Activated CD4-positive, alpha-beta T cell treated with anti-CD3 and anti-CD28 coated beads for 4 hours (primary cell): Measurements from ENCODE around the gene LIF.
"Not testable (repeated sequence)": the region's sequence is repeated elsewhere in the genome, so short reads cannot be mapped to it uniquely, and the experiment has no call there.

Source experiments
- DNase-seq, 2 donors: peaks; one replicate each; pipeline ENCODE4 v3.0.0-alpha.2; 2020

The LIF gene

DNA sequence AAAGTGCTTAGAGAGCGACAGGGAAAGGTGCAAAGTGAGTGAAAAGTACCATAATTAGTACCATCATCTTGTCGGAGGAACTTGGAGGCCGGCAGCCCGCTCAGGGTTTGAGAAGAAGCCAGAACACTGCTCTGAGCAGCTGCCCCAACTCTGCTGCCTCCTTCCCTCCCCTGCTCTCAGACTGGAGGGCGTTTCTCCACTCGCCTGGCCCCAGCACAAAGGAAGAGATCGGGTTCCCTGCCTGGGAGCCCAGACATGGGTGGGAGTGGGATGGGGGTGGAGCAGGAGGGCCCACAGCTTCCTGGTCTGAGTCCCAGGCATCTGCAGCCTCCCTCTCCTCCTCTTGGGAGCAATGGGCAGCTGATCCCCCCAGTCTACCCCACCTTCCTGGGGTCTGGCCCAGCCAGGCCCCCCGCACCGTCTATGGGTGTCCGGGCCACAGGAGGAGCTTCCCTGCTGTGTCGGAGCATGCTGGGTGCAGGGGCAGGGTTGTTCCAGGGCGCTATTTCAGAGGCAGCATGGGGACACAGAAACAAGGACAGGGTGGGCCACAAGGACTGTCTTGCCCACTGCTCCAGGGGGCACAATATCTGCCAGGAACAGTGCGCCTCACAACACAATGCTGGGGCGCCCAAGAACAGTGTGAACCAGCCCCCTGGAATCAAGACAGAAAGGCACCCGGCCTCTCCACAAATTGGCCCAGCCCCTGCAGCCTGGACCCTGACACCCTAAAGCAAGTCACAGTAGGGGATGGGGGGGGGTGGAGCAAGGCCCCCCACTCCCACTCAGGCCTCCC, 4.8 kb downstream of the LIF start:
- DNase-seq = no peak

DNA sequence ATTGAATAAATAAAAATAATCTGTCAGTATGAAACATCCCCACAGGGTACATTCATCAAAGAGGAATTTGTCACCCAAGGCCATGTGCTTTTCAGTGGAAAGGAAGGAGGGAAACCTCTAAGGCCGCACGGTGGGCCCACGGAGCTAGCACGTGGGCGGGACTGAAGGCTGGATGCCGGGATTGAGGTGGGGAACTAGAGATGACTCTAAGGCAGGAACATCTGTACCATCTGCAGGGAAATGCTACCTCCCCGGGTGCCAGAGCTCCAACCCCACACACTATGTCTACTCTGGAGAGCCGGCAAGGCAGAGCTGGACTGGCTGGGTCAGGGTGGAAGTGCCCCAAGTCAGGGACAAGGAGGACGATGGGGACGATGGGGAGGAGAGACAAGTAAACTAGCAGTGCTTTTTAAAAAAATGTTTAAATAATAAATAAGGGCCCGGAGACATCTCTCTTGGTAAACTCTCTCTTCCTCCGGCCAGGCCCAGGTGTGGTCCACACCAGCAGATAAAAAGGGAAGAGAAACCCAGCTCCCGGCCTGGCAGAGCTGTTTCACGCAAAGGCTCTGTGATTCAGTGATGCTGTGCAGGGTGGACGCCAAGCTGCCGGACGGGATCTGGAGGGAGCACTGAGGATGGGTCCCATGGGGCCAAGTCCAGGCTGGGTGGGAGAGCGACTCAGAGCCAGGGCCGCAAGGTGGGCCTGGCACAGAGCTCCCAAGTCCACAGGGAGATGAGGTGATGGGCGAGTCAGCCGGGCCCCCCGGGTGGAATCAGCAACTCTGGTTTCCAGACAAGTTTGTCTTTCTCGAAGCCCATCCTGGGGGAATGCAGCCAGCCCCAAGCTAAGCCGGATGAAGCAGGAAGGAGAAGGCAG, 5.8 kb downstream of the LIF start:
- no peak for DNase-seq

DNA sequence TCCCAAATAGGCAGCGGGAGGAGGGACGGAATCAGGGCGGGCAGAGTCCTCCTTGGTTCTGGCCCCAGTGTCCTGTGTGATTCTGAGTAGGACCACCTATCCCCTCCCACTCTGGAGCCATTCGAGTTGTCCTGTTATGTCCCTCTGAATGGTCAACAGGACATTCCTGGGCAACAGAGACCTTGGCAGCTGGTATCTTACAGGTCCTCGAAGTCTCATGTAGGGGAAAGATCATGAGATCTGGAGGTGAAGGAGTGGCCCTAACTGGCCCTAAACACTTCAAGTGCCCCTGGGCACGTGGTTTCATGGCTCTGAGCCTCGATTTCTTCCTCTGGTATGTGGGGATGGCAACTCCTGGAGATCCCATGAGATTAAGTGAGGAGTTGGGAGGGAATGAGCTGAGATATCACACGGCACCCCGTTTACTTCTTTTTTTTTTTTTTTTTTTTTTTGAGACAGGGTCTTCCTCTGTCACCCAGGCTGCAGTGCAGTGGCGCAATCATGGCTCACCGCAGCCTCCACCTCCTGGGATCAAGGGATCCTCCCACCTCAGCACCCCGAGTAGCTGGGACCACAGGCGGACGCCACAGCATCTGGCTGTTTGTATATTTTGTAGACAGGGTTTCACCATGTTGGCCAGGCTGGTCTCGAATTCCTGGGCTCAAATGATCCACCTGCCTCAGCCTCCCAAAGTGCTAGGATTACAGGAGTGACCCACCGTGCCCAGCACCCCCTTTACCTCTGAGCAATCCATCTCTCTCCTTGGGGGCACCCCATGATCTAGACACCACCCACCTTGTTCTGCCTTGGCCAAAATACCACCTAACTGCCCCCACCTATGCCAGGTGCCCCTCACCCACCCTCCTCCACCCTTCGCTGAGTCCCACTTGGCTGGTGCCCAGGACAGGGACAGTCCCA, 6.8 kb downstream of the LIF start:
- no peak for DNase-seq

DNA sequence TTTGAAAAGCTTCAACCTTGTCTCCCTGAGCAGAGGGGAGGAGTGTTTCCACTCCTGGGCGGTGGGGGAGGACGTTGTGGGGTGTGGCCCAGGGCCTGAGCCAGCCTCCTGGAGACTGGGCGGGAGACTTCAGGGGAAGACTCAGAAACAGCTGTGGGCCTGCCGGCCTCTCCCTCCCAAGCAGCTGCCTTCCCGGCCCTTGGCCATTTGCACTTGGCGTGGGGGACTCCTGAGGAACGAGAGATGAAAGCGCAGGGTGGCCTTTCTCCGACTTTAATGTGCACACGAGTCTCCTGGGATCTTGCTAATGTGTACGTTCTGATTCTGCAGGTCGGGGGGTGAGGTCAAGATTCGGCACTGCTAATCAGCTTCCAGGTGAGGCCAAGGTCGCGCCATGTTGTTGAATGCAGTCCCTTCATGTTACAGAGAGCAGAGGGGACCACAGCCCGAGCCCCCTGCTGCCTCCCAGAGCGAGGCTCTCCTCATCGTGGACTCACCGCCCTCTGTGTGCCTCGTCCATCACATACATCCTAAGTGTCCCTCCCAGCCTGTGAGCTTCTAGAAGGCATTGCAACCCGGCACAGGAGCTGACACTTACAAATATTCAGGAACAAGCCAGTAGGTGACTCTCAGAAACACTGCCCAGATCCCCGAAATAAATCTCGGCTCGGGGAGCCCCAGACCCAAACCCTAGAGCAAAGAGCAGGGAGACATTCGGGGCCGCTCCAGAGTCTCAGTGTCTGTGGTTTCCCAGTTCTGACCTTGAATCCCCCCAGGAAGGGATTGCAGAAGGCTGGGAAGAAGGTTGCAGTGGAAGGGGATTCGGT, 7.7 kb downstream of the LIF start:
- DNase-seq = no peak

DNA sequence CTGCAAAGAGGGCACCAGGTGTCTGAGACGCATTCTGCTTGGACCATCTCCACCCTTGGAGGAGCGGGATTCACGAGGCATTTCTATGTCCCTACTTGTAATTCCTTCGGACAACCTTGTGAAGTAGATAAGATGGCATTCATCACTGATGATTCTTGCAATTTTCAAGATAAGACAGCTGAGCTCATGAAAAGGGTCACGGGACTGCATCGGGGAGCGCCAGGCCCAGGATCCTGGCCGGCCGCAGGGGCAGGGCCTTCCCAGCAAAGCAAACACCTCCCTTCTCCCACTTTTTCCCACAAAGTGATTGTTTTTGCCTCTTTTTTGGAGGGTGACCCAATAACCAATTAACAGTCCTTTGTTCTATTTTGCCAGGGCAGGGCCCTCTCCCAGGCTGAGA, 8.4 kb downstream of the LIF start:
- DNase-seq = no peak

DNA sequence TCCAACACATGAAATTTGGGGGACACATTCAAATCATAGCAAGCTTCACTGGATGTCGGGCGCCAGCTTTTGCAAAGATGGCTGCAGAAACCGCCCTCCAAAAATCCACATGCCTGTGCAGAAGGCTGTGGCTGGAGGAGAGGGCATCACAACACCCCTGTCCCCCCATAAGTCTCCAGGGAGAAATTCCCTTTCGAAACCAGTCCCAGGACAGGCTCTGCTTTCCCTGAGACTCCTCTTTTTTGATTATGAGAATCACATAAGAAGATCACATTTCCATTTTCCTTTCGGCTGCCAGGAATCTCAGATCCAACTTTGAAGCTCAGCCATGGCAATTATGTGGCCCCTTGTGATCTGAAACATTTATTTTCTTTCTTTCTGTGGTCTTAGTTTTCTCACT, 9.7 kb downstream of the LIF start:
- no peak for DNase-seq

DNA sequence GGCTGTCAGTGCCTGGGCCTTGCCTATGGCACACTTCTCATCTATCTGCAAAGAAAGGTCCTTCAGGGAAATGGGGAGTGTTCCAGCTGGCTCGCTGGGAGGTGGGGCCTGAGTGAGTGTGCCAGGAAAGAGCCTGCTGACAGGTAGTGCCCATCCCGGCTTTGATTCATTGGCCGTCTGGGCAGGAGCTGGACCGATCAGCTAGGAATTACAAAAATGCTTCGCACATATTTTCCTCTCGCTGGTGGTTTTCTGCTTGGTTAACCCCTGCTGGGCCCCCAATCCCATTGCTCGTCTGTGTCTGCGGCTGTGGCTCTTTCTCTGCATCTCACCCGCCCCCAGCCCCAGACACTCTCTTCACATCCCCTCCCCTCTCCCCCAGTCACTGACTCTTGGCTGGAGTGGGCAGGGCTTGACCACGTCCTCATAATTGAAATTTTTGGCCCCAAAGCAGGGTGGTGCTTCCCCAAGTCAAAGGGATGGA, 10.8 kb downstream of the LIF start:
- no peak for DNase-seq

DNA sequence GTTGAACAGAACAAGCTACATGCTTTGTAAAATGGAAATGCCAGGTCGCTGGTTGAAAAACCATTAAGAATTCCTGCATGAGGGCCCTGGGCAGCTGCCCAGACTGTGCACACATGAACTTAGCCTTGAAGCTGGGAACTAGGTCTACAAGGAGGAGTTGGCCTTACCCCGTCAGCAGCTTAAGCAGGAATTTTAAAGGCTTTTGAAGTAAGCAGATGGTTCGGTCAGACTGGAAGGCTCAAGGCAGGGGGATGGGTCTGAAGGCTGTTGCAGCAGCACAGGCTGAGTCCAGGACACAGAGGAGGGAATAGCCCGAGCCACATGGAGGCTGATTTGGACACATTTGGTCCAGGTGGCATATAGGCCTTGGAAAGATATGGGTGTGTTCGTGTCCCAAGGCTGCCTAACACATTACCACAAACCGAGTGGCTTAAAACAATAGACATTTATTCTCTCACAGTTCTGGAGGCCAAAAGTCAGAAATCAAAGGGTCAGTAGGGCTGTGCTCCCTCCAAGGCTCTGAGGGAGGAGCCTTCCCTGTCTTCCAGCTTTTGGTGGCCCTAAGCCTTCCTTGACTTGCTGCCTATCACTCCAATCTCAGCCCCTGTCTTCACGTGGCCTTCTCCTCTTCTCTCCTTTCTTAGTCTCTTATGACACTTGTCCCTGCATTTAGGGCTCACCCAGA, 11.6 kb downstream of the LIF start:
- DNase-seq = no peak

DNA sequence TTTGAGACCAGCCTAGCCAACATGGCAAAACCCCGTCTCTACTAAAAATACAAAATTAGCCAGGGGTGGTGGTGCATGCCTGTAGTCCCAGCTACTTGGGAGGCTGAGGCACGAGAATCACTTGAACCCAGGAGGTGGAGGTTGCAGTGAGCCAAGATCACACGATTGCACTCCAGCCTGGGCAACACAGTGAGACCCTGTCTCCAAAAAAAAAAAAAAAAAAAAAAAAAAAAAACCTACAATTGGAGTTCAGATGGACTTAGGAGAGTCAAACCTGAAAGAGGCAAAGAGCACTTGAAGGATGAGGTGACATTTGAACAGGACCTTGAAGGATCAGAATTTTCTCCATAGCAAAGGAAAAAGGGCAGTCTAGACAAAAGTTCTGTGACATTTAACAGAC, 12.2 kb downstream of the LIF start:
- DNase-seq = not testable (repeated sequence)

DNA sequence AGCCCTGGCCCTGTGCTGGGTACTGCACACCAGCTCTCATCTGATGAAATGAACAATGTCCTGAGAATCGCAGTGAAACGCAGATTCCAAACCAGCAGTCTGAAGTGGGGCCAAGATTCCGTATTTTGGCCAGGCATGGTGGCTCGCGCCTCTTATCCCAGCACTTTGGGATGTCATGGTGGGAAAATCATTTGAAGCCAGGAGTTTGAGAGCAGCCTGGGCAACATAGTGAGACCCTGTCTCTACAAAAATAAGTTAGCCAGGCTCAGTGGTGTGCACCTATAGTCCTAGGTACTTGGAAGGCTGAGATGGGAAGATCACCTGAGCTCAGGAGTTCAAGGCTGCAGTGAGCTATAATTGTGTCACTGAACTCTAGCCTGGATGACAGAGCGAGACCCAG, 13.0 kb downstream of the LIF start:
- no peak for DNase-seq

DNA sequence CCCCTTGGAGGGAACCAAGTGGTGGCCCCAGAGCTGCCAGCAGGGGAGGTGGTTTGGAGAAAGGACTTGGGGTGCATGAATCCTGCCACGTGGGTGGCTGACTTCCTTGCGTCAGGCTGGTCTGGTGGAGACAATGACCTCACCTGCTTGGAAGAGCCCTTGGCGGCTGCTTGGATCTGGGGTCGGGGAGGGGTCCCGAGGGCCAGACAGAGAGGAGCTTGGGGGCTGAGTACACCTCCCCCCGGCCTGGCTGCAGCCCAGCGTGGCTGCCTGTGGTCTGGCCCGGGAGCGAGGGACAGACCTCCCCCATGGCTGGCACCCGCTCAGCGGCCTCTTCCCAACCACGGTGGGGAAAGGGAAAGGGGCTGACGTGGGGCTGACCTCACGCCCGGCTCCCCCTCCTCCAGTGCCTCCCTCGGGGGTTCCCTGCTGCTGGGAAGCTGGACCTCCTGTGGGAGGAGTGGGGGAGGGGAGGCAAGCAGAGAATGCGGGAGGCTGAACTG, 13.8 kb downstream of the LIF start:
- DNase-seq = no peak

DNA sequence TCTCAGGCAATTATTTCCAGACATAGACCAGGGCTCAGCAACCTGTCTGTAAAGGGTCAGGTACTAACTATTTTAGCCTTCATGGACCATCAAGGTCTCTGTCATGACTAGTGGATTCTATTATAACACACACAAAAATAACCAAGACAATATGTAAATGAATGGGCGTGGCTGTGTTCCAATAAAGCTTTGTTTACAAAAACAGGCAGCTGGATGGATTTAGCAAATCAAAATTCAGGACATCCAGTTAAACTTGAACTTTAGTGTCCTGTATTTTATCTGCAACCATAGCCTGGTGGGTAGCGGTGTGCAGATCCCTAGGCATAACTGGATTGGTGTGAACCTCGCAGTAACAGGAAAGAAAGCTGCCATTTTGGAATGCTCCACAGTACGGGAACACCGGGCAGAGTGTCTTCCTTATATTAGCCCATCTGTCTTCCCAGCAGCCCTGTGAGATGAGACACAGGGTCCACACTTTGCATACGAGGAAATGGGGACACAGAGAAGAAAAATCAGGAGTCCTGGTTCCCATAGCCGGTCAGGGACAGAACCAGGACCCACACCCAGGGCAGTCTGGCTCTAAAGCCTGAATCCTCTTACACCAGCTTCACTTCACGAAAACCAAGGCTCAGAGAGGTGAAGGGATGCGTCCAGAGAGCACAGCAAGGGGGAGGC, 15.6 kb downstream of the LIF start:
- no peak for DNase-seq

DNA sequence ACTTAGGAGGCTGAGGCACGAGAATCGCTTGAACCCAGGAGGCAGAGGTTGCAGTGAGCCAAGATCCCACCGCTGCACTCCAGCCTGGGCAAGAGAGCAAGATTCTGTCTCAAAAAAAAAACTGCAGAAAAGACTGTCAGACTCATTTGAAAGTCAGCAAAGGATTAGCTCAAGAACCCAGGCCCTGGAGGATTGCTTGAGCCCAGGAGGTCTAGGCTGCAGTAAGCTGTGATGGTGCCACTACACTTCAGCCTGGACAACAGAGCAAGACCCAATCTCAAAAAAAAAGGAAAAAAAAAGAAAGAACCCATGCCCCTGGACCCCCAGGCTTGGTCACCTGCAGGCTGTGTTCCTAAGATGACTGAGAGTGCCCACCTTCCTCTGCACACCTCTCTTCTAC, 16.2 kb downstream of the LIF start:
- DNase-seq = no peak

DNA sequence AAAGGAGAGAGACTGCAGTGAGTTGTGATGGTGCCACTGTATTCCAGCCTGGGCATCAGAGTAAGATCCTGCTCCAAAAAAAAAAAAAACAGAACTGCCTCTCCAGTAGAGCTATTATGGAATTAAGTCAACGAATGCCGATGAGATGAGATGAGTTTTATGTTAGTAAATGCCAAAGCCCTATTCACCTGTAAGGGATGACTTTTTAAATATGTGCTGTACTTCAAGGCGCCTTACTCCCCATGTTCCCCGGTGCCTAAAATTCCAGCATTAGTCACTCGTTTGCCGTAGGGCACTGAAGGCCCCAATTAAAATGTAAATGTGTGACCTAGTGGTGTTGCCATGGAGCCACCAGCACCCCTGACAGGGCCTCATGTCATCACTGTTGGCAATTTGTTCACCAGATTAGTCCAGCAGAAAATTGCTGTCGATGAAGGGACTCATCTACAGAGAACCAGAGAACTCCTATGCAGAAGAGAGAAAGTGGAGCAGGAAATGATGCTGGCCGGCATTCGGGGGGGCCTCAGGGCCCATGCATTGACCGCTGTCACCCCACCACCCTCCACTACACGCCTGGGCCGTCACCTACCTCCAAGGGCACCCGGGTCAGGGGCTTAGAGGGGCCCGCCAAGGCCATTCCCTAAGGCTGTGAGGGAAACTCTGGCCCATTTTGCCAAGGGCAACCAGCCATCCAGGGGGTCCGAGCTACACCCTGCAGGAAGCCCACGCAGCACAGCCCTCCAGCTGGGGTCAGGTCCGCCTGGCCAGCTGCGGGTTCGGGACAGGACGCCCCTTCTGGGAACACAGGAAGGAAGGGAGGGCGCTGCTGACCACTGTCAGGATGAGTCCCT, 17.8 kb downstream of the LIF start:
- DNase-seq = no peak

DNA sequence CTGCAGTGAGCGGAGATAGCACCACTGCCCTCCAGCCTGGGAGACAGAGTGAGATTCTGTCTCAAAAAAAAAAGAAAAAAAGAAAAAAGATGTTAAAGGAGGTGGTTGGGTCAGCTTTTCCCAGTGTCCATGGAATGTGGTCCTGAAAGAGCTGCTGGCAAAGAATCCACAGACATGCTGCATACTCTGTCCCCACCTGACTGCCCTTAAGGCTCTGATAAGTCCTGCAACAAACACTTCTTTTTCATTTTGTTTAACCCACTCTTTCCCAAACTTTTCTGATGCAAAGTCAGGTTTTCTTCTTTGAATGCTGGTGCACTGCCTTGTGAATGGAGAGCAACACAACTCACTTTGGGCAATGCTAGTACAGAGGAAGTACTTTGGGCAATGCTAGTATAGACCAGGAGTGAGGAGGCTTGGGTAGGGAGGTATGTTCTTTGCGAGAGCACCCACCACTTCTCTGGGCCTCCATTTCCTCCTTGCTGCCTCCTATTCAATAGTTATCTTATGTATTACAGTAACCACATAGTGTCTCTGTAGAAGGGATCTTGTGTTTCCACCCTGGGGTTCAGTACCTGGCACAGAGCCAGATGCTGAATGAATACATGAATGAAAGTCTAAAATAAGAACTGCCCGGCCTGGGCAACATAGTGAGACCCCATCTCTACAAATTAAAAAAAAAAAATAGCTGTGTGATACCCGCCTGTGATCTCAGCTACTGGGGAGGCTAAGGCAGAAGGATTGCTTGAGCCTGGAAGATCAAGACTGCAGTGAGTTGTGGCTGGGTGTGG, 18.9 kb downstream of the LIF start:
- DNase-seq = no peak

DNA sequence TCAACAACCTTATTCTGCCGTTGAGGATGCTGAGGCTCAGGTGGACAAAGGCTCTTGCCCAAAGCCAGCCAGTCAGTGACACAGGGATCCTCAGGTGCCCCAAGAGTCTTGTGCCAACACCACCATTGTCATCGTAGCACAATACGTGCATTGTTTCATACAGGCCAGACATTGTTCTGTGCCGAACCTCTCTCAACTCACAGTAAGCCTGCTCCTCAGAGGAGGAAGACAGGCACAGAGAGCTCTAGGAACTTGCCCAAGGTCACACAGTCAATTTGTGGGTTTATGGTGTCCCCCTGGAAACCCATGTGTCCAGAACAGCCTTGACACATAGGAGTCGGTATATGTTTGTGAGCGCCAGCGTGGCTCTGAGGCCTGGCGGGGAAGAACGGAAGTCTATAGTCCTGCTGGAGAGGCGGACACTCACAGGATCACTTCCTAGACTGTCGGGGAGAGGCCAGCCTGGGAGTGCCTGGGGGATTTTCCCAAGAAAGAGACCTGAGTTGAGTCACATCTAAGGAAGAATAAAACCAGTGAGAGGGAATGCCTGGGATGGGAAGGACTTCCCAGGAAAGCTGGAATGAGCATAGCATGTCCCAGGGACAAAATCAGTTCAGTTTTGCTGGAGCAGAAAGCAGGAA, 20.2 kb downstream of the LIF start:
- no peak for DNase-seq

DNA sequence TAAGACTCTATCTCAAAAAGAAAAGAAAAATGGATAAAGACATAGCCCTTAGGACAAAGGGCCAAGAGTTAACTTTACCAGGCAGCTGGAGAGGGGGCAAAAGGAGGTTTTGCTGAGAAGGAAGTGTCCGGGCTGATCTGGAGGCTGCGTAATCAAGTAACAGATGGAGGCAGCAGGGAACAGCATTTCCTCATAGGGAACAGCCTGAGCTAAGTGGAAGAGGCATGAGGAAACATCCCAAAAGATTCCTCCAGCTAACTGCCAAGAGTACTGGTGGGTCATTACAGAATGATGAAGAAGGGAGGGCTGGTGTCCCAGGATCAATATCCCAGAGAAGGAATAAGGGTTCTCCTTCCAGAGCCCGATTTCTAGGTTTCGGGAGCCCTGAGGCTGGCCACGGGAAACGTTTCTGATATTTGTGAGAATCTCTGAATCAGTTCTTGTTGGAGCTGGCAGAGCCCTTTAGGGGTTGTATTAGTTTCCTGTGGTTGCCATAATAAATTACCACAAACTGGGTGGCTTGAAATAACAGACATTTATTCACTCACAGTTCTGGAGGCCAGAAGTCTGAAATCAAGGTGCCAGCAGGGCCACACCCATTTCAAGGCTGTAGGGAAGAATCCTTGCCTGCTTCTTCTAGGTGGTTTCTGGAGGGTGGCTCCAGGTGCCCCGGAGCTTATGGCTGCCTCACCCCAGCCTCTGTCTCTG, 21.2 kb downstream of the LIF start:
- no peak for DNase-seq
